NOMO-1 treated with dmso at 0.1 percent for 144 hours (cell line): ENCODE data around the gene PPFIA1.
A peak's percentile ranks its signal among the peaks of the same experiment; 100 is the strongest.

Source experiments
- DNase-seq: peaks from one replicate; lab custom pipeline; 2025; ENCODE audit not compliant: unreplicated experiment; lab: John Stamatoyannopoulos, UW

PPFIA1 gene

GRCh38 chr11:70270104-70270876 lies at the start of gene PPFIA1:
PPFIA1 (plus strand) TSS chr11:70270690; CDS start chr11:70272173, 1,483 bp downstream.
- peak; percentile 86 for DNase-seq

DNA sequence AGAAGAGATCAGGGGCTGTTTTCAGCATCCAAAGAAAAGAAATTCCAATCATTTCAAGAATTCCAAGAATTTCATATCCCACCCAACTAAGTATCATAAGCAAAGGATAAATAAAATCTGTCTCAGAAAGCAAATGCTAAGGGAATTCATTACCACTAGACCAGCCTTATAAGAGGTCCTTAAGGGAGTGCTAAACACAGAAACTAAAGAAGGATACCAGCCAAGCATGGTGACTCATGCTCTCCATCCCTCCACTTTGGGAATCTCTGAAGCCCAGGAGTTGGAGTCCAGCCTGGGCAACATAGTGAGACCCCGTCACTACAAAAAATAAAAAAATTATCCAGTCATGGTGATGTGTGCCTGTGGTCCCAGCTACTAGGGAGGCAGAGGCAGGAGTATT lies 49.6 kb upstream of the PPFIA1 start:
- DNase-seq: no peak

GRCh38 chr11:70225681-70226177 lies 44.8 kb upstream of the PPFIA1 start:
- DNase-seq: no peak

DNA sequence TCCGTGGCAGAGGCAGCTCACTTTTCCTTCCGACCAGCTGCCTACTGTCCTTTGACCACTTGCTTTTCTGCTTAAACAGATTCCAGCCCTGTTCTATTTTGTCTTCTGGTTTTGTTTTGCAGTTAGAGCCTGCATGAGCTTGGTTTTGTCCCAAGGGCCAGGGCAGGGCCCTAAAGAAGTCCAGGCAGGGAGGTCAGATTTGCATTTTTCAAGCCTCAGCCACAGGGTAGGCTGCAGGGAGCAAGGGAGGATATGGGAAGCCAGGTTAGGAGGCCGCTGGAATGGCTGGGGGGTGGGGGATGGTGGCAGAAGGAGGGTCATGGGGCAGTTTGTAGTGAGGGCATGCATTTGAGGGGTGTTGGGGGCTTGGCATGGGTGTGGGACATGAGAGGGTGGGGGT lies 44.3 kb upstream of the PPFIA1 start:
- no peak for DNase-seq

DNA sequence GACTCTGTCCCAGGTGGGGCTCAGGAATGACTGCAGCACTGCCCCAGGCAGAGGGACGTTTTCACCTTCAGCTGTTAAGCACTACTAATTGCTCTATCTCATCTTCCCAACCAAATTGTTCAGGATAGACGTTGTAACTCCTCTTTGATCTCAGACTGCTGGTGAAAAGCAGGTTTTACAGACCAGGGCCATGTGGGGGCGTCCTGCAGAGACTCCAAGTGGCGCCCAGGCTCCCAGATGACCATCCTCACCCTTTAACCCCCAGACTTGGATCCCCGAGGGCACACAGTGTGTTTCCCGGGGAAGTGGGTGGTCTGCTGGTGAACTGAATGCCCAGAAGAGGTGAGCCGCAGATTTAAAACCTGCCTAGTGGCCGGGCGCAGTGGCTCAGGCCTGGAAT lies 43.5 kb upstream of the PPFIA1 start:
- no peak for DNase-seq

- DNase-seq: no peak
Observed at GRCh38 chr11:70229737-70230136, 40.8 kb upstream of the PPFIA1 start.

DNA sequence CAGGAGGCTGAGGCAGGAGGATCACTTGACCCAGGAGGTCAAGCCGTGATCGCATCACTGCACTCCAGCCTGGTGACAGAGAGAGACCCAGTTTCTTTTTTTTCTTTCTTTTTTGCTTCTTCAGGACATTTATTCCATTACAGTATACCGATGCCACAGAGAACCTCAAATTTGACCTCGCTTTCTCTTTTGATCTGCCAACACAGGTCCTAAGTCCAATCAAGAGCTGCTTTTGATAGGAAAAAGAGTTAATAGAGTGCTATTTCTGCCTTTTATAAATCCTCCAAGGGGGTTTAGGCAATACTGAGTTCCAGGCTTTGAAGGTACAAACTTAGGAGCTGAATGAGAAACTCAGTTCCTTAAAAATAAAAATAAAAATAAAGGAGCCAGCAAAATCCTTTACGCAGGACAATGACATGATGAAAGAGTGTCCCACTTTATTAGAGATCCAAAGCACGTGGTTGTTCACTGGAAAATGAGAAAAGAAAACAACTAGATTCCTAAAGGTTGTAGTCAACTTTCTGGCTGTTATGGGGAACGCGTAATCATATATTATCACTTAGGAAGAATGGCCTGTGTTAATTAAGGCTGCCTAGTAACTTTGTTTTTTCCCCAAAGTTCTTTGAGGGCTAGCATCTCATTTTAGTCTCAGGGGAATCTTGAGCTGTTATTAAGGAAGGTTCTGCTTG lies 40.2 kb upstream of the PPFIA1 start:
- no peak for DNase-seq

- no peak for DNase-seq
Observed at GRCh38 chr11:70230840-70231710, 39.4 kb upstream of the PPFIA1 start.

DNA sequence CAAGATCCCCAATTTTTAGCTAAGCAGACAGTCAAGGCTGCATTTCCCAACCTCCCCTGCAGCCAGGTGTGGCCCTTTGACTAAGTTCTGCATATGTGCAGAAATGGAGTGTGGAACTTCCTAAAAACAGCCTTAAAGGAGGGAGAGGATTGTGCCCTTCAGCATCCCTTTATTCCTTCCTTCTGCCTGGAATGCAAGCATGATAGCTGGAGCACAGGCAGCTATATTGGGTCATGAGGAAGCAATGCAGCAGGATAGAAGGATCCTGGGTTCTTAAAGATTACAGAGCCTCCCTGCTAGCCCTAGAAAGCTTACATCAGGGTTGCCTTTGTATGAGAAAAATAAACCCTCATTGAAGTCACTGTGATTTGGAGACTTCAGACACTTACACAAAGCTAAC lies 37.5 kb upstream of the PPFIA1 start:
- DNase-seq: no peak

- DNase-seq: no peak
Observed at GRCh38 chr11:70233511-70233934, 37.0 kb upstream of the PPFIA1 start.

DNA sequence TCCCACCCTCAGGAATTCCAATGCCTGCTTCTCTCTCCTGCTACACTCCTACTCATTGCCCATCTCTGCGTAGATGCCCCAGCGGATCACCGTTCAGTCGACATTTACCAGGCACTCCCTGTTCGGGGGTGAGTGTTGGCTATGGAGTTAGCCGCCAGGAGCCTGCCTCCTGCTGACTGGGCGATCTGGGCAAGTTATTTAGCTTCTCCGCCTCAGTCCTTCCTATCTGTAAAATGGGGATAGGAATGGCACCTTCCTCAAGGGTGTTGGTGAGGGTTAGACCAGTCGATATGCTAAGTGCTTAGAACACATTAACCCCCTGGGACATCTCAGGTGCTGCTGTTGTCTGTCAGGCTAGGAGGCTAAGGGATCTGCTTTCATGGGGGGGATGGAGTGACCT lies 36.5 kb upstream of the PPFIA1 start:
- DNase-seq: no peak

DNA sequence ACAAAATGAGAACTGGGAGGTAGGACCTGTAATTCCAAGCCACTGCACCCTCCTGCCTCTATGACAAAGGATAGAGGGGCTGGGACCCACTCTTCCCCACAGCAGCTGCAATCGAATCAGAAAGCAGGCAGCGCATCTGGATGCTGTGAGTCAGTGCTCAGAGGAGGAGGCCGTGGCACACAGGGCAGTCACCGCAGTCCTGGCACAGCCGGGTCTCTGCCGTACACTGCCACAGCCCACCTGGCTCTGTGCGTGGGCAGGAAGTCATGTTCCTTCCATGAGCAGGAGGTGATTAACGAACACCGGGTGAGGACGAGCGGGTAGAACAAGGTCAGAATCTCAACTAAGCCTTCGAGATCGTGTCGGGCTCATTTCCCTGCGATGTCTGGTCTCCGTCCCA lies 30.2 kb upstream of the PPFIA1 start:
- no peak for DNase-seq

DNA sequence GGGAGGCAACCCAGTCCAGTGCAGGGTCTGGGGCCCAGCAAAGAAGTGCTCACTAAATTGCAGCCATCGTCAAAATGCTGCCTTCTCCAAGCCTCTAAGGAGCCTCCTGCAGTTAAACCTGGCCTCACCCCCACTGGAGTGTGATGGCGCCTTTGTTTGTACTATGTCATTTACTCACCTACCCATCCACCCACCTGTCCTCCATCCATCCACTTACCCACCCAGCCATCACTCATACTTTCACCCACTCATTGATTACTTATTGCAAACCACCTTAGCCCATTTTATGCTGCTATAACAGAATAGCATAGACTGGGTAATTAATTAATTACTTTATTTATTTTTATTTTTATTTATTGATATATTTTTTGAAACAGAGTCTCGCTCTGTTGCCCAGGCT lies 28.8 kb upstream of the PPFIA1 start:
- DNase-seq: no peak

- no peak for DNase-seq
Observed at GRCh38 chr11:70242885-70243284, 27.6 kb upstream of the PPFIA1 start.

DNA sequence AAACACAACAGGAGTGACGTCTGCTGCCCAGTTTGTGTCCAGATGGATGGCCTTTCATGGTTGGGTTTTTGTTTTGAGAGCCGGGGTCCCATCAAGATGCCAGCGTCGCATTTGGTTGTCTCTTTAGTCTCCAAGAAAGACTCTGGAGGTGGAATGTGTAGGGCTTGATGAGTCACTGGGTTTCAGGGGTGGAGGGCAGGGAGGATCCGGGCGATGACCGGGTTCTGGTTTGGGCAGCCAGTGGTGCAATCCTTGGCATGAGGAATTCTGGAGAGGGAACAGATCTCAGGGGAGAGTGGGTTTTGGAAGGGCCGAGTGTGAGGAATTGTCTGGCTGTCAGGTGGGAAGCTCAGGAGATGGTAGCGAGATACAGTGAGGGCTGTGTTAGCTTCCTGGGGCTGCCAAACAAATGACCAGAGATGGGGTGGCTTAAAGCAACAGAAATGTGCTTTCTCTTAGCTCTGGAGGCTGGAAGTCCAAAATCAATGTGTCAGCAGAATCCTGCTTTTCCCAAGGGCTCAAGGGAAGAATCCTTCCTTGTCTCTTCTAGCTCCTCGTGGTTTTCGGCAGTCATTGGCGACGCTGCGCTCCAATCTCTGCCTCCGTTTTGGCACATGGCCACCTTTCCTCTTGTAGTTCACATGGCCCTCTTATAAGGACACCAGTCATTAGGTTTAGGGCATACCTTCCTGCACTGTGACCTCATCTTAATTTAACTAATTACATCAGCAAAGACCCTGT lies 26.4 kb upstream of the PPFIA1 start:
- DNase-seq: no peak

GRCh38 chr11:70244698-70245097 lies 25.8 kb upstream of the PPFIA1 start:
- no peak for DNase-seq

GRCh38 chr11:70246196-70246595 lies 24.3 kb upstream of the PPFIA1 start:
- DNase-seq: no peak

DNA sequence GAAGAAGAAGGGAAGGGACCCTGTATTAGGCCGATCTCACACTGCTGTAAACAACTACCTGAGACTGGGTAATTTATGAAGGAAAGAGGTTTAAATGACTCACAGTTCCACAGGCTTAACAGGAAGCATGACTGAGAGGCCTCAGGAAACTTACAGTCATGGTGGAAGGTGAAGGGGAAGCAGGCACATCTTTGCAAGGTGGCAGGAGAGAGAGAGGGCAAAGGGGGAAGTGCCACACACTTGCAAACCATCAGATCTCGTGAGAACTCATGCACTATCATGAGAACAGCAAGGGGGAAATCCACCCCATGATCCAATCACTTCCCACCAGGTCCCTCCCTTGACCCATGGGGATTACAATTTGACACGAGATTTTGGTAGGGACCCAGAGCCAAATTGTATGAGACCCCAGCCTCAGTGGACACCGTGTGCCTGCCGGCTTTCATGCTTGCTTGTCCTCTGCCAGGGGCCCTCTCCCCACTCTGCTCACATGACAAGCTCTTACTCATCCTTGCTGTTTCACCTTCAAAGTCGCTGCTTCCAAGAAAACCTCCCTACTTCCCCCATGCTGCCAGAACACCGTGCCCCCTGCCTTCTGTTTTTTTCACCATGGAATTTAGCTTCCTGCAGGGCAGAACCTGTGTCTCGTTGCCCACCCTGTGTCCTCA lies 23.3 kb upstream of the PPFIA1 start:
- DNase-seq: no peak

- DNase-seq: no peak
Observed at GRCh38 chr11:70247710-70248072, 22.8 kb upstream of the PPFIA1 start.
